ENCODE measurements around the gene MARK1. TPM values are rescaled to one million over a fixed set of nuclear protein-coding genes. Genes with fewer than 3 reads are reported as not detected.
A peak's percentile ranks its signal among the peaks of the same experiment; 100 is the strongest.

MARK1 gene
- total RNA-seq, 1 experiment from 2014 or later: 17.8 TPM

DNA sequence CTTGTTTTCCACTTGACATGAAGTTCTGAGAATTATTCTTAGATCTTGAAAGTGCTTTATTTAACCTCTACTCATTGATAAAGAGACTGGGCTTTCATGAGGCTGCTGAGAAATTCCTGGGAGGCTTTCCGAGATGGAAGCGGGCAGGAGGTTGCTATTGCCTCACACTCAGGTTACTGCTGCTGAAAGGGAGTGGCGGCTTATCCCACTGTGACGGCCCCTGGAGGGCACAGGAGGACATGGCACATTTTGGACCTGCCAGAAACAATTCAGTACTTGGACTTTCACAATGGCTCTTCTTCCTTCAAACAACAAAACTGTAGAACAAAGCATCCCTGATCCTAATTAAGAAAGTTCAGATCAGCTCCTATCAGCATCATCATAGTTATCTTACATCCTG is 16.2 kb upstream of the MARK1 start:
- Histone ChIP-seq H4K91ac (ENCODE audit: insufficient read length, low read depth, low read length) (no peak overlapping the region), H3K9me3 (ENCODE audit: control insufficient read depth, low read depth, low read length) (no peaks in the 10 kb centered on the region), H3K56ac (ENCODE audit: insufficient read length, low read depth, low read length) (no peak overlapping the region), H2BK15ac (ENCODE audit: low read depth, low read length) (no peak overlapping the region), H2BK5ac (ENCODE audit: insufficient read length, low read length) (no peak overlapping the region), H4K20me1 (ENCODE audit: control insufficient read depth, insufficient read depth, insufficient read length) (no peaks in the 10 kb centered on the region), H3K79me2 (ENCODE audit: insufficient read depth, low read length) (no peaks in the 10 kb centered on the region), H3K4ac (ENCODE audit: low read depth, low read length) (no peak overlapping the region), H3K18ac (ENCODE audit: insufficient read length, low read depth, low read length) (no peak overlapping the region), H3K4me2 (ENCODE audit: insufficient read depth, insufficient read length, low read length) (no peak overlapping the region), H3K4me1 (ENCODE audit: insufficient read depth, low read length) (peaks cover 3% of the 10 kb centered on the region; the same call in 1 of the 2 replicates), H3K27me3 (ENCODE audit: insufficient read depth, low read length) (no peaks in the 10 kb centered on the region), H3K27ac (ENCODE audit: insufficient read length, low read depth, low read length) (no peak overlapping the region), H3K23me2 (ENCODE audit: insufficient read length, low read depth, low read length, poor library complexity, severe bottlenecking) (no peaks in the 10 kb centered on the region), H3T11ph (ENCODE audit: low read length) (no peak overlapping the region), H3K79me1 (ENCODE audit: insufficient read depth, low read depth, low read length, poor library complexity, severe bottlenecking) (no peaks in the 10 kb centered on the region), H4K5ac (ENCODE audit: insufficient read length, low read depth, low read length) (no peak overlapping the region), H3K14ac (ENCODE audit: insufficient read depth, low read length) (no peak overlapping the region), H2BK20ac (ENCODE audit: low read depth, low read length, poor library complexity, severe bottlenecking) (no peak overlapping the region), H2BK12ac (ENCODE audit: insufficient read length, low read depth, low read length) (no peak overlapping the region), H2BK120ac (ENCODE audit: low read depth, low read length, poor library complexity, severe bottlenecking) (no peak overlapping the region), H3K23ac (ENCODE audit: insufficient read length, low read depth, low read length) (no peak overlapping the region), H2AFZ (ENCODE audit: low read length) (no peak overlapping the region), H4K8ac (replicated peaks; ENCODE audit: insufficient read length, low read depth, low read length) (no peak overlapping the region), H3K9ac (ENCODE audit: extremely low read depth, insufficient read length, low read length) (no peak overlapping the region), H2AK5ac (ENCODE audit: insufficient read length, low read length) (no peak overlapping the region)
- no peaks in the 10 kb centered on the region for H3K9me3 Mint-ChIP-seq
- peak; percentile 76 for DNase-seq
- H3K4me1 Mint-ChIP-seq: peaks cover 21 to 22% of the 10 kb centered on the region in 2 experiments
- TF ChIP-seq, protein P1, sequence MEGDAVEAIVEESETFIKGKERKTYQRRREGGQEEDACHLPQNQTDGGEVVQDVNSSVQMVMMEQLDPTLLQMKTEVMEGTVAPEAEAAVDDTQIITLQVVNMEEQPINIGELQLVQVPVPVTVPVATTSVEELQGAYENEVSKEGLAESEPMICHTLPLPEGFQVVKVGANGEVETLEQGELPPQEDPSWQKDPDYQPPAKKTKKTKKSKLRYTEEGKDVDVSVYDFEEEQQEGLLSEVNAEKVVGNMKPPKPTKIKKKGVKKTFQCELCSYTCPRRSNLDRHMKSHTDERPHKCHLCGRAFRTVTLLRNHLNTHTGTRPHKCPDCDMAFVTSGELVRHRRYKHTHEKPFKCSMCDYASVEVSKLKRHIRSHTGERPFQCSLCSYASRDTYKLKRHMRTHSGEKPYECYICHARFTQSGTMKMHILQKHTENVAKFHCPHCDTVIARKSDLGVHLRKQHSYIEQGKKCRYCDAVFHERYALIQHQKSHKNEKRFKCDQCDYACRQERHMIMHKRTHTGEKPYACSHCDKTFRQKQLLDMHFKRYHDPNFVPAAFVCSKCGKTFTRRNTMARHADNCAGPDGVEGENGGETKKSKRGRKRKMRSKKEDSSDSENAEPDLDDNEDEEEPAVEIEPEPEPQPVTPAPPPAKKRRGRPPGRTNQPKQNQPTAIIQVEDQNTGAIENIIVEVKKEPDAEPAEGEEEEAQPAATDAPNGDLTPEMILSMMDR (conservative IDR thresholded peaks at IDR 0.05): peak; percentile 68
- WGBS (ENCODE audit: extremely low coverage, insufficient read length, low lambda C conversion rate): no CpG with 5 or more reads among the region's 4 CpGs
- H3K36me3 Mint-ChIP-seq (ENCODE audit: insufficient read depth in 1 of 3, low read depth in 3 of 3): no peaks in the 10 kb centered on the region
- H3K27me3 Mint-ChIP-seq (ENCODE audit: low read depth): no peaks in the 10 kb centered on the region
- H3K27ac Mint-ChIP-seq: no peak overlapping the region
- H3K4me3 Mint-ChIP-seq: no peak overlapping the region
